Coronary artery (tissue), 2 donors: ENCODE results near the gene XPO6.
A peak's percentile ranks its signal among the peaks of the same experiment; 100 is the strongest.

Experiments used
- DNase-seq: peaks from one replicate; pipeline ENCODE4 v3.0.0-alpha.2; 2017; ENCODE audit warnings: low spot score
- H3K27ac ChIP-seq, 2 donors: fragments of 200-600 bp; sonication (generic); one replicate each; pipeline ENCODE4 v1.5.1; 2016 to 2019
- H3K4me3 ChIP-seq: fragments of 200-600 bp; sonication (generic); 2 replicates; pipeline ENCODE4 v1.5.1; 2016; ENCODE audit warnings: mild to moderate bottlenecking, moderate library complexity
- CTCF ChIP-seq: fragments of 200-600 bp; sonication (generic); IDR thresholded peaks from one replicate; pipeline ENCODE4 v1.5.1; 2019; ENCODE audit warnings: antibody characterized with exemption

XPO6 gene

GRCh38 chr16:28211758-28212531 lies at the start of gene XPO6:
XPO6 (minus strand) TSS chr16:28211965; CDS start chr16:28211368, 597 bp downstream.
- peak within 1 kb of the TSS; percentile 84 for H3K4me3 ChIP-seq
- DNase-seq = peak; percentile 93
- no peak for TF ChIP-seq CTCF
- H3K27ac ChIP-seq = peak within 1 kb of the TSS; percentile 90

- H3K4me3 ChIP-seq = no peak overlapping the region
- no peak for TF ChIP-seq CTCF
- H3K27ac ChIP-seq = no peak overlapping the region
- DNase-seq = no peak
Observed at GRCh38 chr16:28260193-28260592, 48.4 kb upstream of the XPO6 start.

GRCh38 chr16:28259781-28260150 lies 48.0 kb upstream of the XPO6 start:
- no peak overlapping the region for H3K27ac ChIP-seq
- H3K4me3 ChIP-seq = no peak overlapping the region
- DNase-seq = no peak
- TF ChIP-seq CTCF = no peak

- DNase-seq = no peak
- Histone ChIP-seq H3K27ac (no peak overlapping the region), H3K4me3 (peak overlapping the region; percentile 52)
- no peak for TF ChIP-seq CTCF
Observed at GRCh38 chr16:28259091-28259780, 47.5 kb upstream of the XPO6 start.

GRCh38 chr16:28258567-28258966 lies 46.8 kb upstream of the XPO6 start:
- TF ChIP-seq CTCF = no peak
- DNase-seq = no peak
- Histone ChIP-seq H3K27ac (no peak overlapping the region), H3K4me3 (peak overlapping the region; percentile 52)

GRCh38 chr16:28257256-28257655 lies 45.5 kb upstream of the XPO6 start:
- H3K4me3 ChIP-seq = no peak overlapping the region
- TF ChIP-seq CTCF = no peak
- no peak for DNase-seq
- no peak overlapping the region for H3K27ac ChIP-seq

GRCh38 chr16:28255838-28256237 lies 44.1 kb upstream of the XPO6 start:
- Histone ChIP-seq H3K27ac (no peak overlapping the region), H3K4me3 (no peak overlapping the region)
- no peak for DNase-seq
- TF ChIP-seq CTCF = no peak
